SW 1271 (cell line): Measurements from ENCODE around the gene CAMK4.

Source experiments
- DNase-seq, 2 experiments: peaks; one replicate each; lab custom pipeline; 2025; lab: John Stamatoyannopoulos, UW

CAMK4 gene

DNA sequence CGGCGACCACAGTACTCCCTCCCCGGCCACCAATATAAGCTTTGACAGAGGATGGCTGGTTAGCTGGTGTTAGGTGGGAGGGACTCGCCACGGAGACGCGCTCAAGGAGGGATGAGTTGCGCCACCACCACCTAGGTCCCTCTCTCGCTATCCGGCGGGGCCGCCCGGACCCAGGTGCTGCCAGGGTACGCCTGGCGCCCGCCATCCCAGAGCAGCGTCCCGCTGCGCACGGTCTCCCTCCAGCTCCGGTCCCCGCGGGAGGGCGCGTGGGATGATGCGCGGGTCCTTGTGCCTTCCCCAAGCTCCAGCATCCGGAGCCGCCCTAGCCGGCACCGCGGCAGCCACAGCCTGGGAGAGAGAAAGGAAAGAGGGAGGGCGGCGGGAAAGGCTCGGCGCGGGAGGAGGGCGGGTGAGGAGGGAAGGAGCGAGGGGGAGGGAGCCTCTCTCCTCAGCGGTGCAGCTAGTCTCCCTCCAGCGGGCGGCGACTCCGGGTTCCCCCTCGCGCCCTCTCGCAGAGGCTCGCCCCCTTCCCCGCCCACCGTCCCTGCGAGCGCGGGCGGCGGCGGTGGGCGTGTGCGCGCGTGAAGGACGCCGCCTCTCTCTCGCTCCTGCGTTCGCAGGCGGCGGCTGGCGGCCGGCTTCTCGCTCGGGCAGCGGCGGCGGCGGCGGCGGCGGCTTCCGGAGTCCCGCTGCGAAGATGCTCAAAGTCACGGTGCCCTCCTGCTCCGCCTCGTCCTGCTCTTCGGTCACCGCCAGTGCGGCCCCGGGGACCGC is at the start of gene CAMK4:
TSS of gene CAMK4 (plus strand) at position 598 of the 774 bp plus-strand sequence. CDS start at position 698, 100 bp downstream.
- DNase-seq = peak; percentile 73 to 88

DNA sequence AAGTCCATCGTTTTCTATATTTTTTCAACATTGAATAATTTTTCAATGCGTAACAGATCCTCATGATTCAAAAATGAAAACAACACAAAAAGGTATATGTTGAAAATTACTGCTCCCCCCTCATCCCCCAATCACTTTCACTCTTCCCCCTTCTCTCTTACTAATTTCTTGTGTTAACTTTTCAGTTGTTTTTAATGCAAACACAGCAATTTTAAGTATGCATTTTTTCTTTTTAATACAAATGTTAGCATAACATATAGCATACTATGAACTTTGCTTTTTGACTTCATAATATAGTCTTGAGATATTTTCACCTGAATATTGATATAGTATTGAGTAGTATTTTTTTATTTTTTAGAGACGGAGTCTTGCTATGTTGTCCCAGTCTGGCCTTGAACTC is 41.1 kb upstream of the CAMK4 start:
- DNase-seq = no peak

DNA sequence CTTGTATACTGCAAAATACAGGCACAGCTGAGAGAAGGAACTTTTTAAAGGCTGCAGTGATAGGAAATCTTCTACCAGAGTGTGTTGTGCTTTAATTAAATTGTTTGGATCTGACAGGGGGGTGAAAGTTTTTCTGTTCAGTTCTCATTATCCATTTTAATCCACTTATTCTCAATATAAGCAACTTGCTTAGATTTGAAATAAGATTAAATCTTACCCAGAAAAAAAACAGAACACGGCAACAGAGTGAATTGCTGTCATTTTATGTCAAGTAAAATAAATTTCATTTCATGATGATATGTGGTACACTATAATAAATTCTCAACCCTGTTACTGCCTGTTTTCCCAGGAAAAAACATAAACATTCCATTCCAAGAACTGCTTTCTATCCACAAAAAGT is 37.1 kb upstream of the CAMK4 start:
- no peak for DNase-seq

DNA sequence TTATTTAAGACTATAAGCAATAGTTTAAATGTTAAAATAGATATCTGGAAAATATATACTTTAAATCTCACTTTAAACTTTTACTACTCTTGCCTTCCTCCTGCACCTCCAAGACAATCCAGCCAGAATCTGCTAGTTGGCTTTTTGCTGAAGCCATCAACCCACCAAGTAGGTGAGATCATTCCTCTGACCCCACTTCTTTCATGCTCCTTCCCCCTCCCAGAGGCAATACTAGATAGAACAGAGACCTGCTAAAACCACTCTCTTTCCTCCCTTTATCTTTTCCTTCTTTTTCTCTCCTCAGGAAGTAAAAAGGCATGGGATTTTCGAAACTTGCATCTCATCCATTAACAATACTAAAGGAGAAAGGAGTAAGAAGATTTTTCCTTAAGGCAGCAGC is 30.1 kb upstream of the CAMK4 start:
- no peak for DNase-seq

DNA sequence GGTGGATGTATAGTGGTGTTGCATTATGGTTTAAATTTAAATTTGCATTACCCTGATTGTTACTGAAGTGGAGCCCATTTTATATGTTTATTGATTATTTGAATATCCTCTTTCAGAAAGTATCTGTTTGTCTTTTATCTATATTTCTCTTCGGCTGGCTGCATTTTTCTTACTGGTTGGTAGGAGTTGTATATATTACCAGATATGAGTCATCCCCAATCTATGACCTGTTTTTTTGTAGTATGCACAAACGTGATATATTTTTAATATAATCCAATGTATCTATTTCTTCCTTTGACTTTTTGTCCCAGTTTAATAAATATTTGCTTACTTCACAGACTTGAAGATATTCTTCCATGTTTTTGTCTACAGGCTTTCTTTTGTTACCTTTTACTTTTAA is 29.3 kb upstream of the CAMK4 start:
- DNase-seq = no peak

DNA sequence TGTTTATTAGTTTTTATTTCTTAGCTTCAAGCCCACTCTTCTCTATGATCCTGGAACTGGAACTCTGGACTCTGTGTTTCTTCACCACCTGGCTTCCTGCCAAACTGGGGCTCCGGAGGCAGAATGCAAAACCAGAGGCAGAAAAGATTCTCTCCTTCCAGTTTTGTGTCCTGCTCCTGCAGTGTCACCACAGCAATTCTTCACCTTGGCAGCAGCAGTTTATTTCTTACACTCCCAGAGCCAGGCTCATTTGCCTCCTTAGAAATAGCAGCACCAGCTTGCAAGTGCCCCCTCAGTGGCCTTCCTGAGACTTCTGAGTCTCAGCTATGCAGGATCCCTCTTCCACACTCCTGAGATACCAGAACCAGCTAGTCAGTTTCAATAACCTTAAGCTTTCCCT is 26.7 kb upstream of the CAMK4 start:
- DNase-seq = no peak

DNA sequence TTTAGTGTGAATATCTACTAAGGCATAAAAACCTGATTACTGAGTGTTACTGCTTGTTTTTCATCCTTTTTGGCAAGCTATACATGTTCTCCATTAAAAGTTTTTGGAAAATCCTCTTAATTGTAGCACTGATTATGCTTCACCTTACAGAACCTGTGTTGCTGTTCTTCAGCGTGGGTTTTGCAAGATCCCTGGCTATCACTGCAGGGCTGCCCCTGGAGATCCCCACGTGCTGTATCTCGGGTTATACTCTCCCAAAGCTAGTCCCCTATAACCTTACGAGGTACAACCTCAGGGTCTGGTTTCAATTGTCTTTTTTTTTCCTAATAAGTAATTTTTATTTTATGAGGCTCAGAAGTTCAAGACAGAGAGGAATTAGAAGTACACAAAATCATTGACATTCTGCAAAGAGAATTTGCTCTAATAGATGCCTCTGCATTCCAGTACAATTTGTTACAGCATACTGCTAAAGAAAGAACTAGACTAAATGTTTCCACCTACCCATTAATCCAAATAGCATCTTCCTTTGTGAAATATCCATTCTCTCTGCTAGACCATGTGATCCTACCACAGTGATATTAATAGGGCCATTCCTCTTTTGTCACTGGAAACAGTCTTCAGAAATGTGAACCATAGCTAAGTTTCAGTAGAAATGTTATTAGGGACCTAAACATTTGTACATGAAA is 25.8 kb upstream of the CAMK4 start:
- no peak for DNase-seq

DNA sequence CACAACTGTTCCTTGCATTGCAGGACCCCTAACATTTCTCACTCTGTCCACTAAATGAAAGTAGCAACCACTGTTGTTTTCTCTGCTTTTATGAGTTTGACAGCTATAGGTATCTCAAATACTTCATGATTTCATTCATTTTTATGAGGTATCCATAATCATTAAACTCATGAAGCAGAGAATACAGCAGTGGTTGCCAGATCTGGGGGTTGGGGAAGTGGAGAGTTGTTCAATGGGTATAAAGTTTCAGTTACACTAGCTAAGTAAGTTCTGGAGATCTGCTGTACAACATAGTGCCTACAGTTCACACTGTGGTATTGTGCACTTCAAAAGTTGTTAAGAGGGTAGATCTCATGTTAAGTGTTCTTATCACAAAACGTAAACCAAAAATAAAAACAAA is 23.4 kb upstream of the CAMK4 start:
- no peak for DNase-seq

DNA sequence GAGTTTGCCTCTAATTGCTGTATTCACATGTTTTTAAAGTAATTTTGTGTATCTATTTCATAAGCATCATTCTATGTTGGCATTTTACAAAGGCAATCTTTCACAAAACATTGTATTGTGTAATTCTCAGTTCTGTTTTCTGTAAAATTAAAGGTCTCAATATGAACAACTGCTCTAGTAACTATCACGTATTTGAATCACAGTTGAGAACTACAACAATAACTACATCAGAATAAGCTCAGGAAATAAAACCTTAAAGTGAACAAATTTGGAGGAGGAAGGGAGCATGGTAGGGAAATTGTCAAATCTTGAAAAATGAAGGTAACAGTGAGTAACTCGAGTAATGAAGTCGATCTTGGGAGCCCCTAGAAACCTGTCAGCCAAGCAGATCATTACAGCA is 22.5 kb upstream of the CAMK4 start:
- no peak for DNase-seq

DNA sequence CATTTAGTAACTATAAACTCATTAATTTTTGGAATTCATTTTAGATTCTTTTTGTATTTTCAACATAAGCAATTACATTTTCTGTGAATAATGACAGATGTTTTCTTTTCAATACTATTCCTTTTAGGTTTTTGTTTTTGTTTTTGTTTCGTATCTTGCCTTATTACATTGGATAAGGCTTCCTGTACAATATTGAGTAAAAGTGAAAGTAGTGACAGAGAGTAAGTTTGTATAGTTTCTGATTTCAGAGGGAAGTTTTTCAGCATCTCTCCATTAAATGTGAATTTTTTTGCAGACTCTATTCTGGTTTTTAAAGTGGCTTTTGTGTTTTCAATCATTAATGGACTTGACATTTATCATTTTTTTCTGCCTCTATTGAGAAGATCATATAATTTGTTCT is 12.8 kb upstream of the CAMK4 start:
- DNase-seq = no peak

DNA sequence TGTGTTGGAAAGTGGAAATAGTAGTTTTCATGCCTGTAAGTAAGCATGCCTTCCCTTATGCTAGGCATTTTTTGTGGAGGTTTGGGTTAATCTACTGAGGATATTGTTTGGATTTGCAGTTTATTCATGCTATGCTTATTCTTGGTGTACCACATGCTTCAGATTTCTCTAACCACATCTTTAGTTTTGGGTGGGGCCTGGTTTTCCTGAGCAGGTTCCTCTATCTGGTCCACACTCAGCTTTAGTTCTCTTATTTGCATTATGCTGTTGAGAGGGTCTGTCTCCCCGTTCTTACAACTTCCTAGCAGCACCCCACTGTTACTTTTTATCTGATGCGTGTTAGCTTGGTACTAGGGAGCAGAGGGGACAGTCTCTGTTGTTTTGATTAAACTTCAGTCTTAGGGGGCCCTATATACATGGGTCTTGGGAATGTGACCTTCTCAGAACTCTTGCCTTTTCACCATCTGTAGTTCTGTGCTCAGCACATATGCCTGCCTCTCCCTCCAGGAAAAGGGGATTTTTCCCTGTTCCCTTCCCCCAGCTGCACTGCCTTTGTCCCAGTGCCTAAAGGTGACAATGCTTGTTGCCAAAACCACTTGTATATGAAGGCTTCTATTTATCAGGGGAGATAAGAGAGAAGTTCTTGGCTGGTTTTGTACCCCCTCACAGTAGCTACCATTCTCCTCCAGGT is 10.0 kb upstream of the CAMK4 start:
- no peak for DNase-seq

DNA sequence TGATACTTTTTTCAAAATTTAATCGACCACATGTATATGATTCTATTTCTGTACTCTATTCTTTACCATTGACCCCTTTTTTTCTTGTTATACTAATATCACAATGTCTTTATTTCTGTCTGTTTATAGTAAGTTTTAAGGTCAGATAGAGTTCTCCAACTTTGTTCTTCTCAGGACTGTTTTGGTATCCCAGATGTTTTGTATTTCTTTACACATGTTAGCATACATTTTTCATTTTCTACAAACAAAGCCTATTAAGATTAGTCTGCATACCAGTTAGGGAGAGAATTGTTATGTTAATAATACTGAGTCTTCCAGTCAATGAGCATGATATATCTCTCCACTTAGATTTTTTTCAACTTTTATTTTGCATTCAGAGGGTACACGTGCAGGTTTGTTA is 8.2 kb upstream of the CAMK4 start:
- DNase-seq = no peak

DNA sequence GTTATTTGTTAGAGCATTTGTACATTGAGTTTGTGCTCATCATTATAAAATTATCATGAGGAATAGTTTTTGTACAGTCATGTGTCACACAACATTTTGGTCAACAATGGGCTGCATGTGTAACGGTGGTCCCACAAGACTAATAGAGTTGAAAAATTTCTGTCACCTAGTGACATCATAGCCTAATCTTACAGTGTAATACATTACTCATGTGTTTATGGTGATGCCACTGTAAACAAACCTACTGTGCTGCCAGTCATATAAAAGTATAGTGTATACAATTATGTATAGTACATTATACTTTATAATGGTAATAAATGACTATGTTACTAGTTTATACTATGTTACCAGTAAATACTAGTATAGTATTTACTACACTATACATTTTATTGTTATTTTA is 3.0 kb upstream of the CAMK4 start:
- DNase-seq = no peak

DNA sequence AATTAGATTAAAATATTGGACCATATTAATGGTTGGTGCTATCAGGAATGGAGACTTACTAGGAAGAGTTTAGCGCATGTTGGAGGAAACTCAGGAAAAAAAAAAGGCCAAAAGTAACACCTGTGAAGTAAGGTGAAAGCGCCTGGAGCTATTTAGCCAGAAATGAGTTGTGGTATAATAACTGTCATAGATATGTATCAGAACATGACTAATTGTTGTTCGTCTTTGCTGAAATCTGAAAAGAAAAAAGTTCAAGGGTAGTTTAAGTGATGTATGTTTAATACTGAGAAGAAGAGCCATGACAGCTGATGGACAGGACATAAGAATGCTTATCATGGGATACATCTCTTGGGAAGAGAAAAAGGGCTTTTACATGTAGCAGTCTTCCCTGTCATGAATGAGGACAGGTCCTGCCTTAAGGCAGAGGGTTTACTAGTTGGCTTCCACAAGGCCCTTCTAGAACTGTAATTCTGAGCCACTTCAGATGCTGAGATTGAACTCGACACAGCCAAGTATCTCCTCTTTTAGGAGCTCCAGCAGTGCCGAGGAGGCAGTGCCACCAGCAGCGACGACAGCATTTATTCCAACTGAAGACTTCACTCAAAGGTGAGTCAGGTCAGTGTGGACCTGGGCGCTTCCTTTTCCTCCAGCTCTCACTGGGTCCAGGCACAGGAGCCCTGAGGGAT is 940 bp upstream of the CAMK4 start:
- no peak for DNase-seq

DNA sequence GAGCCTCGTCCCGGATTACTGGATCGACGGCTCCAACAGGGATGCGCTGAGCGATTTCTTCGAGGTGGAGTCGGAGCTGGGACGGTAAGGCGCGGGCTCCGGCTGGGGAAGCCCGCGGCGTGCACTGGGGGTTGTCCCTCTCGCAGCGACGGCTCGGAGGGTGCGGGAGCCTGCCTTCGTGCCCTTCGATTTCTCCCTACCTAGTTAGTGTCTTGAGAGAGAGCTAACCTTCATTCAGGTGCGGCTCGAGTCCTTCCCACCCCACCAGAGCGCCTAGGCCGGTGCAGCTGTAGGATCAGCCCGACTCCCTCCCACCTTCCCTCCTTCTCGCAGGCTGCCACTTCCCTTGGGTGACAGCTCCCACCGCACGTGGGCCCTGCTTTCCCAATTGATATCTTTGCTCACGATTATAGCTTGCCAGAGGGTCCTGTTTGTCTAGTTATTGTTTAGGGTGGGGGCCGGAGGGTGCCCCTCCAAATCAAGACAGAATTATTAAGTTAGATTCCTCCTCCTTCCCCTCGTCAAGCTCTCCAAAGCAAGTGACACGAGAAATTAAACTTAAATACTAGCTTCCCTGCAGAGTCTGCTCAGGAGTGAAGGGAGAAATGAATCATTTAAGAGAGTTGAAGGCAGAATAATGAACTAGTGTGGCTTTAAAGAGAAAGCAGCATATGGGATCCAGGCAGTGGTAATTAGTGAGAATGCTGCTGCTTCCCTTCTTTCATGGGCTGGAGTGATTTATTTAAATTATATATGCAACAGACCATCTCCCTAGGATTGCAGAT is 569 bp downstream of the CAMK4 start:
- DNase-seq = no peak

DNA sequence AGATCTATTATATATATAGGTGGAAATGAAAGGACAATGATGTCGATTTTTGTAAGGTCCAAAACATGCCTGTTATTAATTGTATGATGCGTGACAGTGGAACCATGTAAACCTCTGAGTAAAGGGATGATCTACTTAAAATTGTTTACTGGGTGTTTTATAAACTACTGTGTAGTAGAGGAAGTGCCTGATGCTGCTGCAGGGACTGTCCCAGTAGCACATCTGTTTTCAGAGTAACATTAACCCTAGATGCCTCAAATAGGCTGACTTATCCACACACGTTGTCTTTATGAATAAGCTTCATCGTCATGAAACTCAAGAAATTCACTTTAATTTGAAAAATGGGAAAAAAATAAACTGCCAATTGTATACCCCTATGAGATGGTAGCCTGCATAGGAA is 1.7 kb downstream of the CAMK4 start:
- no peak for DNase-seq

DNA sequence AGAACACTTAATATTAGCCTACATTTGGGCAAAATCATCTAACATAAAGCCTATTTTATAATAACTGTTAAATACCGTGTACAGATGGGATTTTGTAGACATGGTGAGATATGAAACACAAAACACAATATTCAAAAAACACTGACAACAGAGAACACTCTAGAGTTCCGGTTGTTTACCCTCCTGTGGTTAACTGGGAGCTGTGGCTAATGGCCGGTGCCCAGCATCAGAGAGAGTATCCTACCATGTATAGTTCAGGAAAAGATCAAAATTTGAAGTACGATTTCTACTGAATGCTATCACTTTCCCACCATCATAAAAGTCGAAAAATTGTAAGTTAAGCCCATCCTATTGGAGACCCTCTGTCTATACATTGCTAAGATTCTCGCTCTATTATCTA is 2.4 kb downstream of the CAMK4 start:
- DNase-seq = no peak

DNA sequence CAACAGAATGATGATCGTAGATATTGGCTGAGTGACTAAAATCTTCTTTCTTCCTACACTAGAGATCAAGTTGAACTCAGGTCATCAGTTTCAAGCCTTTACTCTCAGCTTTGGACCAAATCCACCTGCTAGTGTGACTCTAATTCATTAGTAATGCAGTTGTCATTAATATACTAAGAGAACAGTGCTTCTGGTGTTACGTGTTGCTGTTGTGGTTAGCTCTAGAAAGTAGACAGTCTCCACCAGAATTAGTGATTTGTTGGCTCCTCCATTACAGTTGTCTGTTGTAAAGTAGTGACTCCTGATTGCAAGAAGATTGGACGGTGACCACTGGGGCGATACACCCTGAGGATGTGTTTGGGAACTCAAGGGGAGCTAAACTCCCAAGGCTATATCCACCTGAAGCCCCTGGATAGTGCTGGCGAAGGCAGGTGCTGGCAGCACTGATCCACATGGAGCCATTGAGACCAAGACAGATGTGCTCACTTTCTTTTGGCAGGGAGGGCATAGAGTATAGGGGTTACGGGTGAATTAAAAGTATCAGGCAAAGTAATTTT is 3.1 kb downstream of the CAMK4 start:
- no peak for DNase-seq

DNA sequence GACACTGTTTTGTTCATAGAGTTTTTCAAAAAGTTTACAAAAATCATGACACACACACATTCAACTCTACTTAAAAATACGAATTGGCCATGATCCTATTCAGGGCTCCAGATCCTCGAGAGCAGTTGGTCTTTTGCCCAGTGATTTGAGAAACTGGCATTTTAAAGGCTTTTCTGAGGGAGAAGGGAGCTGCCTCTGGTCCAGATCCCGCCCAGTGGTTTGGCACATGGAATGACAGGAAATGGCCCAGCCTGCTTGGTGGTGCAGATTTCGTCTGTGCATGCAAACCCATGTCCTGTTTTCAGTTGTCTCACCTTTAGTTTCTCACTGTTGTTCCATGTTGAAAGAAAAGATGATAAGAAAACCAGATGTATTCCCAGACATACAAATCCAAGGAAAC is 3.6 kb downstream of the CAMK4 start:
- DNase-seq = peak in 1 of 2 experiments; percentile 19

DNA sequence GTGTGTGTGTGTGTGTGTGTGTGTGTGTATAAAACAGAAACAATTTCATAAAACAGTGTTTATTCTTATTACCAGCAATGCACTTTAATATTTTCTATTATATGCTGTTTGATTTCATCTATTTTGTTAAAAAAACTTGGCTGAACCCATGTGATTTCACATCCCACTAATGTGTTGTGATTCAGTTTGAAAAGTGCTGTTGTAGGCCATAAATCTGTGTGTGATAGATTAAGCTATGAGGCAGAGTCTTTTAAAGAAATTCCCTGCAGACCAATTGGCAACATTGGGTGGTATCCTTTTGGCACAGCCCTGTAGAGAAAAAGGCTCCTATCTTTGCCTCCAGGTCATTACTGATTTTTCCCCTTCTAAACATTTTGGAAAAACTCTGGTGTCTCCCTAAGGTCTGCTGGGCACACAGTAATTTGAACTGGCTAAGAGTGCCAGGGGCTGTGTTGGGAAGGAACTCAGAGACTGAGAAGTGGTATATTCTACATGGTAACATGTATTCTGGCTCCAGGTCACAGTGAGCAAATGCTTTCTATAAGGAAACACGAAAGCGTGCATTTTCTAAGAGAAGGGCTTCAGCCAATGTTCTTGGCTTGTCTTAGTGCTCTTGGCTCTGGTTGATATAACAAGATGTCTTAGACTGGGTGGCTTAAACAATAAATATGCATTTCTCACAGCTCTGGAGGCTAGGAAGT is 4.5 kb downstream of the CAMK4 start:
- no peak for DNase-seq
